ENCODE results near the gene WDR77.

DNA sequence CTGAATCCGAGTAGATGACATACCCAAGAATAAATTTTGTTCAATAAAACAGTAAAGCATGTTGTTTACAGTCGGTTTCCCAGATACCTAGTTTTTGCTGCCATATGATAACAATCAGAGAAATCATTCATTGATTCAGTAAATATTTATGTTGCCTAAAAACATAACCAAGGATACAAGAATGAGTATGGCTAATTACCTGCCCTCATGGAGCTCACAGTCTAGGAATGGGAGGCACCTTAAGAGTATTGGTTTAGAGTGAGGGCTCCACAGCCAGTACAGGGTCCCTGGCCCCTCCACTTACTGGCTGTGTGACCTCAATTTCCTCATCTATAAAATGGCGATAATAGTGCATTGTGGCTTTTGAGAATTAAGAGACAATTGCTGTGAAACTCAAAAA, 1.1 kb upstream of the WDR77 start:
- TF ChIP-seq, protein P1, sequence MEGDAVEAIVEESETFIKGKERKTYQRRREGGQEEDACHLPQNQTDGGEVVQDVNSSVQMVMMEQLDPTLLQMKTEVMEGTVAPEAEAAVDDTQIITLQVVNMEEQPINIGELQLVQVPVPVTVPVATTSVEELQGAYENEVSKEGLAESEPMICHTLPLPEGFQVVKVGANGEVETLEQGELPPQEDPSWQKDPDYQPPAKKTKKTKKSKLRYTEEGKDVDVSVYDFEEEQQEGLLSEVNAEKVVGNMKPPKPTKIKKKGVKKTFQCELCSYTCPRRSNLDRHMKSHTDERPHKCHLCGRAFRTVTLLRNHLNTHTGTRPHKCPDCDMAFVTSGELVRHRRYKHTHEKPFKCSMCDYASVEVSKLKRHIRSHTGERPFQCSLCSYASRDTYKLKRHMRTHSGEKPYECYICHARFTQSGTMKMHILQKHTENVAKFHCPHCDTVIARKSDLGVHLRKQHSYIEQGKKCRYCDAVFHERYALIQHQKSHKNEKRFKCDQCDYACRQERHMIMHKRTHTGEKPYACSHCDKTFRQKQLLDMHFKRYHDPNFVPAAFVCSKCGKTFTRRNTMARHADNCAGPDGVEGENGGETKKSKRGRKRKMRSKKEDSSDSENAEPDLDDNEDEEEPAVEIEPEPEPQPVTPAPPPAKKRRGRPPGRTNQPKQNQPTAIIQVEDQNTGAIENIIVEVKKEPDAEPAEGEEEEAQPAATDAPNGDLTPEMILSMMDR (IDR thresholded peaks at IDR 0.05; ENCODE audit: low read depth, low read length): no peak
- TF ChIP-seq POLR2A (IDR thresholded peaks at IDR 0.05; ENCODE audit: extremely low read depth, insufficient read length): no peak
